Measurements from ENCODE around the gene NPY. TPM values are rescaled to one million over a fixed set of nuclear protein-coding genes. Genes with fewer than 3 reads are reported as not detected.

NPY gene
- polyA plus RNA-seq, 1 donor (not counting 4 experiments of a cell fraction or from before 2014, with no cell fraction given), result not detected

- no peak overlapping the region for H2AFZ ChIP-seq (ENCODE audit: control insufficient read depth, low read length)
- H3K79me2 ChIP-seq (ENCODE audit: control insufficient read depth, insufficient read depth, low read length), result no peaks in the 10 kb centered on the region
- no peaks in the 10 kb centered on the region for H3K9me3 ChIP-seq (ENCODE audit: control insufficient read depth, low read depth, low read length)
- H3K36me3 ChIP-seq (ENCODE audit: control insufficient read depth in 2 of 2, extremely low read depth in 1 of 2, insufficient read depth in 2 of 2, low read length in 2 of 2), result no peaks in the 10 kb centered on the region
- no peaks in the 10 kb centered on the region for H3K9me1 ChIP-seq (ENCODE audit: control insufficient read depth, extremely low read depth, insufficient read depth, low read length)
- dilution Hi-C loops (cut with MboI; ENCODE audit: extremely low pct_ligation_motif_present, low sequenced_read_pairs), result no loop called here
- no peak overlapping the region for H3K4me2 ChIP-seq (ENCODE audit: control insufficient read depth, extremely low read depth, insufficient read depth, low read depth, low read length)
- no peak for FAIRE-seq
- no peak for TF ChIP-seq EZH2 (IDR thresholded peaks at IDR 0.05; ENCODE audit: low read length)
- TF ChIP-seq CTCF (optimal IDR thresholded peaks at IDR 0.05 in 1 of 3, IDR thresholded peaks at IDR 0.05 in 1 of 3, conservative IDR thresholded peaks at IDR 0.05 in 1 of 3; ENCODE audit: extremely low read depth in 1 of 3, insufficient read depth in 2 of 3, low read length in 3 of 3), result no peak
- no peak overlapping the region for H3K9ac ChIP-seq (ENCODE audit: control insufficient read depth, extremely low read depth, insufficient read depth, low read length)
- H3K4me3 ChIP-seq (ENCODE audit: control insufficient read depth in 2 of 3, extremely low read depth in 1 of 3, insufficient read depth in 2 of 3, low read depth in 1 of 3, low read length in 3 of 3), result no peak overlapping the region
- H3K27ac ChIP-seq (ENCODE audit: control insufficient read depth, insufficient read depth, low read length), result no peak overlapping the region
- H3K4me1 ChIP-seq (ENCODE audit: control insufficient read depth, extremely low read depth, insufficient read depth, low read length), result no peaks in the 10 kb centered on the region
- H3K27me3 ChIP-seq (ENCODE audit: control insufficient read depth, extremely low read depth, insufficient read depth, low read length), result no peaks in the 10 kb centered on the region
- H4K20me1 ChIP-seq (ENCODE audit: control insufficient read depth, extremely low read depth, insufficient read depth, low read length), result no peaks in the 10 kb centered on the region
- no peak for DNase-seq (ENCODE audit: low read depth, low spot score)
These were observed 12.1 kb upstream of the NPY start for GRCh38 chr7:24271938-24272337.

- Histone ChIP-seq H3K9me3 (ENCODE audit: control insufficient read depth, low read depth, low read length) (no peaks in the 10 kb centered on the region), H3K4me3 (ENCODE audit: control insufficient read depth in 2 of 3, extremely low read depth in 1 of 3, insufficient read depth in 2 of 3, low read depth in 1 of 3, low read length in 3 of 3) (no peak overlapping the region), H2AFZ (ENCODE audit: control insufficient read depth, low read length) (no peak overlapping the region), H3K27ac (ENCODE audit: control insufficient read depth, insufficient read depth, low read length) (no peak overlapping the region), H4K20me1 (ENCODE audit: control insufficient read depth, extremely low read depth, insufficient read depth, low read length) (no peaks in the 10 kb centered on the region), H3K27me3 (ENCODE audit: control insufficient read depth, extremely low read depth, insufficient read depth, low read length) (peaks cover 27% of the 10 kb centered on the region), H3K79me2 (ENCODE audit: control insufficient read depth, insufficient read depth, low read length) (no peaks in the 10 kb centered on the region), H3K9ac (ENCODE audit: control insufficient read depth, extremely low read depth, insufficient read depth, low read length) (no peak overlapping the region), H3K4me2 (ENCODE audit: control insufficient read depth, extremely low read depth, insufficient read depth, low read depth, low read length) (no peak overlapping the region), H3K9me1 (ENCODE audit: control insufficient read depth, extremely low read depth, insufficient read depth, low read length) (no peaks in the 10 kb centered on the region), H3K4me1 (ENCODE audit: control insufficient read depth, extremely low read depth, insufficient read depth, low read length) (no peaks in the 10 kb centered on the region), H3K36me3 (ENCODE audit: control insufficient read depth in 2 of 2, extremely low read depth in 1 of 2, insufficient read depth in 2 of 2, low read length in 2 of 2) (no peaks in the 10 kb centered on the region)
- FAIRE-seq (no peak), DNase-seq (ENCODE audit: low read depth, low spot score) (no peak)
- dilution Hi-C loops (cut with MboI; ENCODE audit: extremely low pct_ligation_motif_present, low sequenced_read_pairs), result no loop called here
- TF ChIP-seq EZH2 (IDR thresholded peaks at IDR 0.05; ENCODE audit: low read length) (no peak), CTCF (optimal IDR thresholded peaks at IDR 0.05 in 1 of 3, IDR thresholded peaks at IDR 0.05 in 1 of 3, conservative IDR thresholded peaks at IDR 0.05 in 1 of 3; ENCODE audit: extremely low read depth in 1 of 3, insufficient read depth in 2 of 3, low read length in 3 of 3) (no peak)
These were observed 4.5 kb upstream of the NPY start for GRCh38 chr7:24279512-24279911.
